ENCODE data around the gene TREM1.

The TREM1 gene

DNA sequence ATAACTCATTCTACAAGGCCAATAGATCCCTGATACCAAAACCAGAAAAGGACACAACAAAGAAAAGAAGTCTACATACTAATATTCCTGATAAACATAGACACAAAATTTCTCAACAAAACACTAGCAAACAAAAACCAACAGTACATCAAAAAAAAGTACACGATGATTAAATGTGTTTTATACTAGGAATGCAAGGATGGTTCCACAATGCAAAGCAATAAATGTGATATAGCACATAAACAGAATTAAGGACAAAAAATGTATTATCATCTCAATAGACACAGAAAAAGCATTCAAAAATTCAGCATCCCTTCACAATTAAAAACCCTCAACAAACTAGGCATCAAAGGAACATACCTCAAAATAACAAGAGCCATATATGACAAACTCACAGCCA lies 23.2 kb downstream of the TREM1 start:
- Histone ChIP-seq H3K9ac (ENCODE audit: low read depth, low read length, poor library complexity, severe bottlenecking) (no peak overlapping the region), H3K9me2 (replicated peaks; ENCODE audit: low read depth, low read length) (no peaks in the 10 kb centered on the region), H3K9me3 (ENCODE audit: insufficient read depth, low read depth, low read length) (peaks cover 22% of the 10 kb centered on the region), H3K79me2 (ENCODE audit: insufficient read depth, low read length) (no peaks in the 10 kb centered on the region), H3K36me3 (ENCODE audit: insufficient read depth, low read length) (no peaks in the 10 kb centered on the region), H4K20me1 (ENCODE audit: insufficient read depth, low read length, poor library complexity, severe bottlenecking) (no peaks in the 10 kb centered on the region), H3K4me3 (ENCODE audit: low read length, poor library complexity, severe bottlenecking) (no peak overlapping the region), H3K27me3 (ENCODE audit: insufficient read depth, low read length, poor library complexity, severe bottlenecking) (peaks cover 7% of the 10 kb centered on the region), H3F3A (ENCODE audit: low read depth) (no peaks in the 10 kb centered on the region), H3K4me1 (ENCODE audit: insufficient read depth, low read length, poor library complexity, severe bottlenecking) (no peaks in the 10 kb centered on the region), H2AFZ (ENCODE audit: low read length) (no peak overlapping the region), H3K4me2 (ENCODE audit: low read depth, low read length, poor library complexity, severe bottlenecking) (no peak overlapping the region)
- no peak for TF ChIP-seq EZH2phosphoT487 (IDR thresholded peaks at IDR 0.05; ENCODE audit: borderline replicate concordance)
- TF ChIP-seq, protein P1, sequence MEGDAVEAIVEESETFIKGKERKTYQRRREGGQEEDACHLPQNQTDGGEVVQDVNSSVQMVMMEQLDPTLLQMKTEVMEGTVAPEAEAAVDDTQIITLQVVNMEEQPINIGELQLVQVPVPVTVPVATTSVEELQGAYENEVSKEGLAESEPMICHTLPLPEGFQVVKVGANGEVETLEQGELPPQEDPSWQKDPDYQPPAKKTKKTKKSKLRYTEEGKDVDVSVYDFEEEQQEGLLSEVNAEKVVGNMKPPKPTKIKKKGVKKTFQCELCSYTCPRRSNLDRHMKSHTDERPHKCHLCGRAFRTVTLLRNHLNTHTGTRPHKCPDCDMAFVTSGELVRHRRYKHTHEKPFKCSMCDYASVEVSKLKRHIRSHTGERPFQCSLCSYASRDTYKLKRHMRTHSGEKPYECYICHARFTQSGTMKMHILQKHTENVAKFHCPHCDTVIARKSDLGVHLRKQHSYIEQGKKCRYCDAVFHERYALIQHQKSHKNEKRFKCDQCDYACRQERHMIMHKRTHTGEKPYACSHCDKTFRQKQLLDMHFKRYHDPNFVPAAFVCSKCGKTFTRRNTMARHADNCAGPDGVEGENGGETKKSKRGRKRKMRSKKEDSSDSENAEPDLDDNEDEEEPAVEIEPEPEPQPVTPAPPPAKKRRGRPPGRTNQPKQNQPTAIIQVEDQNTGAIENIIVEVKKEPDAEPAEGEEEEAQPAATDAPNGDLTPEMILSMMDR (conservative IDR thresholded peaks at IDR 0.05; ENCODE audit: low read length) = no peak

- Histone ChIP-seq H3K9ac (ENCODE audit: low read depth, low read length, poor library complexity, severe bottlenecking) (no peak overlapping the region), H3K9me3 (ENCODE audit: insufficient read depth, low read depth, low read length) (peaks cover 22% of the 10 kb centered on the region), H4K20me1 (ENCODE audit: insufficient read depth, low read length, poor library complexity, severe bottlenecking) (no peaks in the 10 kb centered on the region), H3K36me3 (ENCODE audit: insufficient read depth, low read length) (no peaks in the 10 kb centered on the region), H3F3A (ENCODE audit: low read depth) (no peaks in the 10 kb centered on the region), H3K27me3 (ENCODE audit: insufficient read depth, low read length, poor library complexity, severe bottlenecking) (peaks cover 7% of the 10 kb centered on the region), H3K79me2 (ENCODE audit: insufficient read depth, low read length) (no peaks in the 10 kb centered on the region), H3K4me2 (ENCODE audit: low read depth, low read length, poor library complexity, severe bottlenecking) (no peak overlapping the region), H3K4me3 (ENCODE audit: low read length, poor library complexity, severe bottlenecking) (no peak overlapping the region), H3K4me1 (ENCODE audit: insufficient read depth, low read length, poor library complexity, severe bottlenecking) (peaks cover 6% of the 10 kb centered on the region), H3K9me2 (replicated peaks; ENCODE audit: low read depth, low read length) (no peaks in the 10 kb centered on the region), H2AFZ (ENCODE audit: low read length) (no peak overlapping the region)
- no peak for TF ChIP-seq EZH2phosphoT487 (IDR thresholded peaks at IDR 0.05; ENCODE audit: borderline replicate concordance)
- TF ChIP-seq, protein P1 (conservative IDR thresholded peaks at IDR 0.05; ENCODE audit: low read length) = no peak
Measured at GRCh38 chr6:41262401-41262800, 24.1 kb downstream of the TREM1 start.

GRCh38 chr6:41258196-41258493 lies 28.3 kb downstream of the TREM1 start:
- no peak for TF ChIP-seq EZH2phosphoT487 (IDR thresholded peaks at IDR 0.05; ENCODE audit: borderline replicate concordance)
- TF ChIP-seq, protein P1 (conservative IDR thresholded peaks at IDR 0.05; ENCODE audit: low read length) = no peak
- H4K20me1 ChIP-seq (ENCODE audit: insufficient read depth, low read length, poor library complexity, severe bottlenecking) = no peaks in the 10 kb centered on the region
- H3K9ac ChIP-seq (ENCODE audit: low read depth, low read length, poor library complexity, severe bottlenecking) = no peak overlapping the region
- no peaks in the 10 kb centered on the region for H3K36me3 ChIP-seq (ENCODE audit: insufficient read depth, low read length)
- H2AFZ ChIP-seq (ENCODE audit: low read length) = no peak overlapping the region
- H3K4me3 ChIP-seq (ENCODE audit: low read length, poor library complexity, severe bottlenecking) = no peak overlapping the region
- H3F3A ChIP-seq (ENCODE audit: low read depth) = no peaks in the 10 kb centered on the region
- H3K4me2 ChIP-seq (ENCODE audit: low read depth, low read length, poor library complexity, severe bottlenecking) = no peak overlapping the region
- peaks cover 27% of the 10 kb centered on the region for H3K4me1 ChIP-seq (ENCODE audit: insufficient read depth, low read length, poor library complexity, severe bottlenecking)
- H3K9me3 ChIP-seq (ENCODE audit: insufficient read depth, low read depth, low read length) = peaks cover 20% of the 10 kb centered on the region
- H3K9me2 ChIP-seq (replicated peaks; ENCODE audit: low read depth, low read length) = no peaks in the 10 kb centered on the region
- no peaks in the 10 kb centered on the region for H3K79me2 ChIP-seq (ENCODE audit: insufficient read depth, low read length)
- H3K27me3 ChIP-seq (ENCODE audit: insufficient read depth, low read length, poor library complexity, severe bottlenecking) = peaks cover 7% of the 10 kb centered on the region

Measured in Loucy (cell line).